Fibroblast of gingiva (primary cell): ENCODE results near the gene CAB39.

Experiments
- DNase-seq: peaks from one replicate; pipeline ENCODE4 v3.0.0-alpha.2; 2011; ENCODE audit warnings: low read depth

Gene CAB39

GRCh38 chr2:230712443-230713330 is at the start of gene CAB39:
TSS of gene CAB39 (plus strand) at chr2:230712842. CDS start at chr2:230760002, 47,160 bp downstream.
- DNase-seq, result peak; percentile 86

DNA sequence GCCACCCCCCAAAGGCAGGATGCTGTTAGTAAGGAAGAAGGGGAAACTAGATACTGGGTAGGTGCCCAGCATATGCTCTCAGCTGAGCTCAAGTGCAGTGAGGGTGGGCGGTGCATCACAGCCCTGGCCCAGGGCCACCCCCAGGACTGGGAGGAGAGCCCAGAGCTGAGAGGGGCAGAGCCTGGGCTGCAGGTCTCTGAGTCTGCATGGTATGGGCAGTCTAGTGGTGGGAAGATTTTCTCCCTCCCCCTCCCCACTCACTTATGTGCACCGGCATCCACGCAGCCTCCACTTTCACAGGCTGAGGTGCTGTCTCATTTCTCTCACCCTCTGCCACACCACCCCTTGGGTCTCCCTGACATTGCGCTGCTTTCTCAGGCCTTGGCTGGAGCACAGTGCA is 48.5 kb upstream of the CAB39 start:
- no peak for DNase-seq

DNA sequence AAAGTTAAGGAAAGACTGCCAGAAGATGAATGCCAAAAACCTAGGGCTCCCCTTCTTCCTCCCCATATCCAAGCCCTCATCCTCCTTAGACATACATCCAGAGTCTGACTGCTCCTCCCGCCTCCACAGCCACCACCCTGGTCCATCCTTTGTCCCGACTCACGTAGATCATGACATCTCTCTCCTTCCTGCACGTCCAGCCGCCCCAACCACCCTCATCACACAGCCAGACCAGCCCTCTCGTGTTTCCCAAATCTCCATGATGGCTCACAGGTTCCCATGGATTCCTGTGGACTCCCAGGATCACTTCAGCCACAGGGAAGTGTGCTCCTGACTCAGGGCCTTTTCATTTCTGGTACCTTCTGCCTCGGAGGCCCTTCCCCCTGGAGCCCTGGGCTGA is 47.8 kb upstream of the CAB39 start:
- no peak for DNase-seq

- no peak for DNase-seq
Observed at GRCh38 chr2:230665263-230665691, 47.4 kb upstream of the CAB39 start.

- DNase-seq, result no peak
Observed at GRCh38 chr2:230666446-230666845, 46.2 kb upstream of the CAB39 start.

- no peak for DNase-seq
Observed at GRCh38 chr2:230666885-230667712, 45.5 kb upstream of the CAB39 start.

- DNase-seq, result no peak
Observed at GRCh38 chr2:230668184-230668938, 44.3 kb upstream of the CAB39 start.

GRCh38 chr2:230668939-230669303 is 43.7 kb upstream of the CAB39 start:
- no peak for DNase-seq

DNA sequence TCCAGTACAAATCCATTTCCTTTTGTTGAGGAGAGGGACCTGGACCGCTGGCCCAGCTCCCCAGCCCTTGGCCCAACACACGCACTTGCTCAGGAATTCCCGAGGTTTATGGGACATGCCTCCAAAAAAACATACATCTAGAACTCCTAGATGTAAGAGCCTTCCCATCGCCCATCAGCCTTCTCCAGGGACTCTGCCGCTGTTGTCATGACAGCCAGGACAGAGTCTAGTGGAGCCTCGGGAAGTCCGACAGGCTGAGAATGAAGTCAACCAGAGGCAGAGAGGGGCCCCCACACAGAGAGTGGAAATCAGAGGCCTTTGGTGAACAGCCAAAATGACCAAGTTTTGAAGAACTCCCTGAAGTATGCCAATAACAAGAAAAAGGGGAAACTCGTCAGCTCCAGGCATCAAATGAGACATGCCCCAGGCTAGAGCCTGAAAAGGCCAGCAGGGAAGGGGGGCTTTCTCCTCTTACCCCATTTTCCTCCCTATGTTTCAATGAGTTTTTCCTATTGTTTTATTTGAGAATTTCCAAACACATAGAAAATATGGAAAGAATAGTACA is 43.2 kb upstream of the CAB39 start:
- no peak for DNase-seq

- no peak for DNase-seq
Observed at GRCh38 chr2:230671117-230671516, 41.5 kb upstream of the CAB39 start.

DNA sequence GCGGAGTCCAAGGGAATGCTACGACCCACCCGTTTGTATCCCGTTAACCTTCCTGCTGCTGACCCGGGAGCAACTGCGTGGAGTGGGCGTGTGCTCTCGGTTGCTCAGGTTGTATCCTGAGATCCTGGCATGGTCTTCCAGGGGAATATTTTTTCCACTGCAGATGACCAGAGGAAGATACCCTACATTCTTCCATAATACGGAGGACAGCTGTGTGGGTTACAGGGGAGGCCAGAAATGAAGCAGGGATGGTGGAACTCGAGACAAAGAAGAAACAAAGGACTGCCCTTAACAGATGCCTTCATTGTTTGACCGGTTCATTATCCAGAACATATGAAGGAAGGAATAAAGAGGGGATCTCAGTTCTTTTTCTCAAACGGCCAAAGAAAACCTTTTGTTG is 39.8 kb upstream of the CAB39 start:
- no peak for DNase-seq

GRCh38 chr2:230674401-230674800 is 38.2 kb upstream of the CAB39 start:
- DNase-seq, result no peak

DNA sequence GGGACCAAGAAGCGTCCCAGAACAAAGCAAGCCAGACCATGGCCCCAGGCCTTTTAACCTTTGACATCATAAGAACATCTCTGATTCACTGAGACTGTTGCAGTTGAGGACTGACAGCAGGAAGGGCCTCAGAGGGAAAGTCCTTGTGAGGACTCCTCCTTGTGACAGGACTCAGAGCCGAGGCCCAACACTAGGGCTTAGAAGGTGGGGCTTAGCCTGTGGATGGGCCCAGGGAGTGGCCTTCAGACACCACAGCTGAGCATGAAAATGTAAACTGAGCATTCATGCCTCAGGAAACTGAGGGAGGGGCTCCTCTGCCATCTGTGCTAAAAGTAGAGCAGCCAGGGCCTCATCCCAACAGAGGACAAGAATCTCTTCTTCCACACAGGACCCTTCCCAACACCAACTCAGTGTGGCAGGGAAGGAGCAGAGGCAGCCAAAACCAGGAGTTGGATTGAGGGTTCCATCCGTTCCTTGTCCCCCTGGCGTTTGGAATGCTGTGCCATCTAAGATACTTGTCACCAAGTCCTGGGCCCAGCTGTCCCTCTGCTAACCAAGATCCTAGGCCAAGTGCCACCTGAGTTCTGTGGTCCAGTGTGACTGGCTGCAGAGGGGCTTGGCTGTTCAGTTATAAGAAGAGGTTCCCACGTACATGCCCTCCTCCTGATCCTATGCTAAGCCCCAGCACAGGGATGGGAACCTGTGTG is 37.5 kb upstream of the CAB39 start:
- no peak for DNase-seq

DNA sequence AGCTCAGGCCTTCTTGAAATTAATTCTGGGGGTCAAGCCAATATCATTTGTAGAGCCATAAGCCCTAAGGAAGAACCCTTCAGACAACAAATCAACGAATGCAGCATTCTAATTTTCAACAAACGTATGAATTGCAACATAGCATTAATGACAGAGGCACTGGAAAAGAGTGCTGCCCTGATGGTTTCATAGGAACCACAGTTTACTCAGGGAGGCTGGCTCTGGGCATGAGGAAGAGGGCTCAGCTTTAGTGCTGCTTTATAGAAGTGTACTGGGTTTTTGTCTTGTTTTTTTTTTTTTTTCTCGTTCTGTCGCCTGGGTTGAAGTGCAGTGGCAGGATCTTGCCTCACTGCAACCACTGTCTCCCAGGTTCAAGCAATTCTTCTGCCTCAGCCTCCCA is 36.1 kb upstream of the CAB39 start:
- DNase-seq, result no peak

GRCh38 chr2:230677201-230677946 is 35.3 kb upstream of the CAB39 start:
- no peak for DNase-seq

DNA sequence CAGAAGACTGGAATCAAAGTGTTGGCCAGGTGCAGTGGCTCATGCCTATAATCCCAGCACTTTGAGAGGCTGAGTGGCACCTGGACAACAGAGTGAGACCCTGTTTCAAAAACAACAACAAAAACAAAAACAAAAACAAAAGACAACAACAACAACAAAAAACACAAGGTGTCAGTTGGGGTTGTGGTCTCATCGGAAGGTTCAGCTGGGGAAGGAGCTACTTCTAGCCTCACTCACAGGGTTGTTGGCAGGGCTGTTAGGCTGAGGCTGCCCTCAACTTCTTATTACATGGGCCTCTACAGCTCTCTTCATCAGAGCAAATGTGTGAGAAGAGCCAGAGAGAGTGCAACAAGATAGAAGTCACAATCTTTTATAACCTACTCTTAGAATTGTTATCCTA is 34.6 kb upstream of the CAB39 start:
- no peak for DNase-seq

DNA sequence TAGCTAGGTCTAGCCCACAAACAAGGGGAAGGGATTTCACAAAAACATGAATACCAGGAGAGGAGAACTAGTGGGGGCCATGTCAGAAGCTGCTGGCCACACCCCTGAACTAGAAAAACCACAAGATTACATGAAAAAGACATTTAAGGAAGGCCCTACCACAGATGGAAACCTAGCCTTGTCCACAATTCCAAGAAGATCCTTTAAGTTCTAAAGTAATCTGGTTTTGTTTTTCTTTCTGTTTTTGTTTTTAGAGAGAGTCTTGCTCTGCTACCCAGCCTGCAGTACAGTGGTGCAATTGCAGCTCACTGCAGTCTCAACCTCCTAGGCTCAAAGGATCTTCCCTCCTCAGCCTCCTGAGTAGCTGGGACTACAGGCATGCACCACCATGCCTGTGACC is 34.2 kb upstream of the CAB39 start:
- DNase-seq, result no peak

DNA sequence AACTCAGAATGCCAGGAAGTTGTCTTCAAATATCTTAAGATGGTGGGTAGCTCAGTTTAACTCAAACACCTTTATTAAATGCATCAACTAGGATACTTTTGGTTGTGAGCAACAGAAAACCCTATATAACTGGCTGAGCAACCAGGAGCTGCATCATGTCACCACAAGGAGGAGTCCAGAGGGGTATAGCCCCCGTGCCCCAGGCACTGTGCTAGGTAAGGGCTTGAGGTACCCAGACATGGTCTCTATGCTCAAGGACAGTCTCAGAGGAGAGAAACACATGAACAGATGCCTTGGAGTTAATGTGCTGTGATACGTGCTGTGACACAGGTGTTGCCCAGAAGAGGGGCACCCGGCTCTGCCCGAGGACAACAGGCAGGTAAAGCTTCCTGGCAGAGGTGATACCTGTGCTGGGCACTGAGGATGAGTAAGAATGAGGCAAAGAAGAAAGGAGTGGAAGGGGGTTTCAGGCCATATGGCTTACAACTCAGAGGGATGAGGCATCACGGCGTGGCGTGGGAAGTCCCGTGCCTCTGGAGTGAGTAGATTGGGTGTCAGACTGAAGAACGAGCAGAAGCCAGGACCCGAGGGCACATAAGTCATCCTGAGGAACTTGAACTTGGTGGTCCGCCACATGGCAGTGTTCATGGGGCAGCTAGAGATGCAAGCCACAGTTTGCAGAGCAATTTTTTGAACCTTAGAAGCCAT is 32.0 kb upstream of the CAB39 start:
- DNase-seq, result no peak

DNA sequence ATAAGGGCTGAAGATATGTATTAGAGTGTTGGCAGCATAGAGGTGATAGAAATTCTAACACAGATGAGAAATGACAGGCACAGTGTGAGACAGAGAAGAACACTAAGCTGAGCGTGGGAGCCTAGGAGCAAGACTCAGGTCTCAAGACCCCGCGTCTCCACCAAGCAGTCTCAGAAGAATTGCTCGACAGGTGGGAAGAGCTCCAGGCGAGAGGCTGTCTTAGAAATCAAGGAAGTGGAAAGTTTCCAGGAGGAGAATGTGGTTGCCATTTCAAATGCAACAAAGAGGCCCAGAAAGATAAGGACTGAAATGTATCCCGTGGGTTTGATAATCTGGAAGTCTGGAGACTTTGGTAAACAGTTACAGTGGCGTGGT is 31.5 kb upstream of the CAB39 start:
- no peak for DNase-seq

DNA sequence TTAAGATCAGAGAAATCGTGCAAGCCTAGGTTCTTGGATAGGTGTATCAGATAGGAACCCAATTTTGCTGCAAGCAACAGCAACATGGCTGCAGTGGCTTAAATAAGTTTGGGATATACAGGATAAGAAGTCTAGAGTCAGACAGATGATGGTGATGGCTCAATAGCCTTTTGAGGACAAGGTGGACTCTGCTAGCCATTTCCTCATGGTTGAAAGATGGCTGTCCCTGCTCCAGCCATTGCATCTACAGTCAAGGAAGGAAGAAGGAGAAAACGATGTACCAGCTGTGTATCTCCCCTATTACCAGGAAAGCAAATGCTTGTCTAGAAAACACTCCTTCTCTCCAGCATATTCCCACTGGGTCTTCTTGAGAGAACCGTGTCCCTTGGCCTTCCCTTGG is 30.1 kb upstream of the CAB39 start:
- DNase-seq, result no peak
